Measurements from ENCODE around the gene FOXO6.

DNA sequence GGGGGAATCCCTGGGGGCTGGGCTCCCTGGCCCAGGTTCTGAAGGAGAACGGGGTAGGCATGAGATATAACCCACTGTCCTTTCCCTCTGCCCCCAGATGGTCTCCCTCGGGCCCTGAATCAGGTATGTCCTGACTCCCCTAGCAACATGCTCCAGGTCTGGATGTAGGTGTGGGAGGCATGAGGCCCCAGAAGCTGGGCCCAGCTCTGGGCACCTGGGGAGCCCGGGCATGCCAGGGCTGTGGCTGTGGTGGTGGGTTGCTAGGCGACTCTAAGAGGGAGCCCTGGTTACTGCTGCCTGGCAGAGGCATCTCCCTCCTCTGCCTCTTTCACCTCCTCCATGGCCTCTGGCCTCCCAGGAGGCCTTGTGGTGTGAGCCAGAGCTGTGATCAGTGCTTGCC lies 16.2 kb downstream of the FOXO6 start:
- TF ChIP-seq, protein P1, sequence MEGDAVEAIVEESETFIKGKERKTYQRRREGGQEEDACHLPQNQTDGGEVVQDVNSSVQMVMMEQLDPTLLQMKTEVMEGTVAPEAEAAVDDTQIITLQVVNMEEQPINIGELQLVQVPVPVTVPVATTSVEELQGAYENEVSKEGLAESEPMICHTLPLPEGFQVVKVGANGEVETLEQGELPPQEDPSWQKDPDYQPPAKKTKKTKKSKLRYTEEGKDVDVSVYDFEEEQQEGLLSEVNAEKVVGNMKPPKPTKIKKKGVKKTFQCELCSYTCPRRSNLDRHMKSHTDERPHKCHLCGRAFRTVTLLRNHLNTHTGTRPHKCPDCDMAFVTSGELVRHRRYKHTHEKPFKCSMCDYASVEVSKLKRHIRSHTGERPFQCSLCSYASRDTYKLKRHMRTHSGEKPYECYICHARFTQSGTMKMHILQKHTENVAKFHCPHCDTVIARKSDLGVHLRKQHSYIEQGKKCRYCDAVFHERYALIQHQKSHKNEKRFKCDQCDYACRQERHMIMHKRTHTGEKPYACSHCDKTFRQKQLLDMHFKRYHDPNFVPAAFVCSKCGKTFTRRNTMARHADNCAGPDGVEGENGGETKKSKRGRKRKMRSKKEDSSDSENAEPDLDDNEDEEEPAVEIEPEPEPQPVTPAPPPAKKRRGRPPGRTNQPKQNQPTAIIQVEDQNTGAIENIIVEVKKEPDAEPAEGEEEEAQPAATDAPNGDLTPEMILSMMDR (IDR thresholded peaks at IDR 0.05) = no peak
- no peak for TF ChIP-seq EZH2 (IDR thresholded peaks at IDR 0.05; ENCODE audit: borderline replicate concordance, insufficient read depth, low read depth, low read length, poor library complexity, severe bottlenecking)

All from B cell (primary cell).